RWPE1 (cell line): Measurements from ENCODE around the gene PANK3.
A peak's percentile ranks its signal among the peaks of the same experiment; 100 is the strongest.
"Not testable (repeated sequence)": the region's sequence is repeated elsewhere in the genome, so short reads cannot be mapped to it uniquely, and the experiment has no call there.

Experiments used
- CTCF ChIA-PET: fragments of 350-600 bp; sonication (Branson Sonifier 250); formaldehyde crosslinking; extraction: SDS; loops from one replicate; lab custom pipeline; 2021; lab: Yijun Ruan, JAX
- POLR2A ChIA-PET: fragments of 400-600 bp; formaldehyde crosslinking; extraction: SDS; loops from one replicate; lab custom pipeline; 2020; ENCODE audit warnings: antibody characterized with exemption; ENCODE audit not compliant: low non-redundant PET; lab: Yijun Ruan, JAX
- DNase-seq: peaks from one replicate; pipeline ENCODE4 v3.0.0; 2012; ENCODE audit warnings: low spot score
- H3K27ac ChIP-seq: fragments of 450-650 bp; 2 replicates; pipeline ENCODE4 v1.5.1; 2017
- CTCF ChIP-seq: fragments of 450-650 bp; conservative IDR thresholded peaks from 2 replicates; pipeline ENCODE4 v1.5.1; 2017; ENCODE audit warnings: low read depth, mild to moderate bottlenecking

PANK3 gene

GRCh38 chr5:168600409-168600808, 21.2 kb upstream of the PANK3 start:
- CTCF ChIA-PET, result no interaction called here
- POLR2A ChIA-PET, result no interaction called here

GRCh38 chr5:168599826-168600225, 20.7 kb upstream of the PANK3 start:
- DNase-seq, result no peak
- ChIA-PET CTCF (no interaction called here), POLR2A (no interaction called here)
- no peak for TF ChIP-seq CTCF
- H3K27ac ChIP-seq, result no peak overlapping the region

More at GRCh38 chr5:168600409-168600808, 21.2 kb upstream of the PANK3 start:
- peak overlapping the region; percentile 13; the same call in 1 of the 2 replicates for H3K27ac ChIP-seq
- no peak for DNase-seq
- TF ChIP-seq CTCF, result no peak

GRCh38 chr5:168598639-168599038, 19.5 kb upstream of the PANK3 start:
- ChIA-PET CTCF (no interaction called here), POLR2A (no interaction called here)
- no peak for TF ChIP-seq CTCF
- DNase-seq, result no peak
- no peak overlapping the region for H3K27ac ChIP-seq

GRCh38 chr5:168596927-168597326, 17.8 kb upstream of the PANK3 start:
- POLR2A ChIA-PET, result no interaction called here
- CTCF ChIA-PET, result interaction anchor here (0.6 kb wide), 1 partner anchor 10 kb away, joined by 3 read pairs; no protein-coding TSS in a partner anchor
- no peak overlapping the region for H3K27ac ChIP-seq
- DNase-seq, result no peak
- no peak for TF ChIP-seq CTCF

- POLR2A ChIA-PET, CTCF ChIA-PET, DNase-seq, H3K27ac ChIP-seq: not testable (repeated sequence)
Measured at GRCh38 chr5:168596122-168596521, 17.0 kb upstream of the PANK3 start.

GRCh38 chr5:168592014-168592368, 12.8 kb upstream of the PANK3 start:
- H3K27ac ChIP-seq, result no peak overlapping the region
- ChIA-PET POLR2A (no interaction called here), CTCF (interaction anchor here (0.6 kb wide), 3 partner anchors 13 to 1388 kb away, joined by 3 to 4 read pairs (median 4); partner anchors contain the start of gene INSYN2B)
- no peak for TF ChIP-seq CTCF
- DNase-seq, result no peak

- TF ChIP-seq CTCF, result no peak
- CTCF ChIA-PET, result interaction anchor here (0.6 kb wide), 1 partner anchor 223 kb away, joined by 3 read pairs; no protein-coding TSS in a partner anchor
- no peak overlapping the region for H3K27ac ChIP-seq
- DNase-seq, result no peak
- POLR2A ChIA-PET, result no interaction called here
Measured at GRCh38 chr5:168591302-168592013, 12.3 kb upstream of the PANK3 start.
